Measurements from ENCODE around the gene SMIM35. TPM values are rescaled to one million over a fixed set of nuclear protein-coding genes. Genes with fewer than 3 reads are reported as not detected.

The SMIM35 gene
- total RNA-seq, 1 experiment from 2014 or later: not detected

- Mint-ChIP-seq H3K36me3 (ENCODE audit: insufficient read depth in 1 of 3, low read depth in 3 of 3) (no peaks in the 10 kb centered on the region), H3K4me1 (0 out of 4 replicates have a peak, but pooled peaks cover 0 to 3% of the 10 kb centered on the region in 2 experiments), H3K27me3 (ENCODE audit: low read depth) (peaks cover 8% of the 10 kb centered on the region), H3K4me3 (no peak overlapping the region), H3K27ac (no peak overlapping the region), H3K9me3 (no peaks in the 10 kb centered on the region)
- Histone ChIP-seq H2BK15ac (ENCODE audit: low read depth, low read length) (no peak overlapping the region), H3K9me3 (ENCODE audit: control insufficient read depth, low read depth, low read length) (no peaks in the 10 kb centered on the region), H3K4ac (ENCODE audit: low read depth, low read length) (no peak overlapping the region), H3K27me3 (ENCODE audit: insufficient read depth, low read length) (no peaks in the 10 kb centered on the region), H3T11ph (ENCODE audit: low read length) (no peak overlapping the region), H4K91ac (ENCODE audit: insufficient read length, low read depth, low read length) (no peak overlapping the region), H3K79me2 (ENCODE audit: insufficient read depth, low read length) (no peaks in the 10 kb centered on the region), H3K23ac (ENCODE audit: insufficient read length, low read depth, low read length) (no peak overlapping the region), H3K9ac (ENCODE audit: extremely low read depth, insufficient read length, low read length) (no peak overlapping the region), H2BK120ac (ENCODE audit: low read depth, low read length, poor library complexity, severe bottlenecking) (no peak overlapping the region), H3K18ac (ENCODE audit: insufficient read length, low read depth, low read length) (no peak overlapping the region), H2AK5ac (ENCODE audit: insufficient read length, low read length) (no peak overlapping the region), H3K79me1 (ENCODE audit: insufficient read depth, low read depth, low read length, poor library complexity, severe bottlenecking) (no peaks in the 10 kb centered on the region), H2BK20ac (ENCODE audit: low read depth, low read length, poor library complexity, severe bottlenecking) (no peak overlapping the region), H2AFZ (ENCODE audit: low read length) (no peak overlapping the region), H3K4me2 (ENCODE audit: insufficient read depth, insufficient read length, low read length) (no peak overlapping the region), H3K27ac (ENCODE audit: insufficient read length, low read depth, low read length) (no peak overlapping the region), H3K56ac (ENCODE audit: insufficient read length, low read depth, low read length) (no peak overlapping the region), H2BK5ac (ENCODE audit: insufficient read length, low read length) (no peak overlapping the region), H4K8ac (replicated peaks; ENCODE audit: insufficient read length, low read depth, low read length) (no peak overlapping the region), H4K5ac (ENCODE audit: insufficient read length, low read depth, low read length) (no peak overlapping the region), H3K23me2 (ENCODE audit: insufficient read length, low read depth, low read length, poor library complexity, severe bottlenecking) (no peaks in the 10 kb centered on the region), H3K14ac (ENCODE audit: insufficient read depth, low read length) (no peak overlapping the region), H4K20me1 (ENCODE audit: control insufficient read depth, insufficient read depth, insufficient read length) (no peaks in the 10 kb centered on the region), H3K4me1 (ENCODE audit: insufficient read depth, low read length) (no peaks in the 10 kb centered on the region), H2BK12ac (ENCODE audit: insufficient read length, low read depth, low read length) (no peak overlapping the region)
- no CpG with 5 or more reads among the region's 2 CpGs for WGBS (ENCODE audit: extremely low coverage, insufficient read length, low lambda C conversion rate)
- TF ChIP-seq CTCF (conservative IDR thresholded peaks at IDR 0.05): no peak
- no peak for DNase-seq
These were observed 41.6 kb downstream of the SMIM35 start for GRCh38 chr11:118045191-118045590.

Data from H9 (cell line).